ENCODE data around the gene COBLL1.

GRCh38 chr2:164796999-164797398 is 44.6 kb downstream of the COBLL1 start:
- TF ChIP-seq EZH2 (IDR thresholded peaks at IDR 0.05; ENCODE audit: low read depth) (no peak), CTCF (conservative IDR thresholded peaks at IDR 0.05) (no peak)
